ENCODE measurements around the gene RBMS1.

RBMS1 gene

GRCh38 chr2:160427629-160428404 is 65.8 kb downstream of the RBMS1 start:
- Histone ChIP-seq H3K27me3 (replicated peaks; ENCODE audit: insufficient read depth, low read length) (no peaks in the 10 kb centered on the region), H3K4me1 (ENCODE audit: low read length) (peaks cover 26% of the 10 kb centered on the region), H3K27ac (ENCODE audit: low read length) (peak overlapping the region; percentile 57), H3F3A (ENCODE audit: insufficient read depth, low read length) (peaks cover 19% of the 10 kb centered on the region), H4K20me1 (ENCODE audit: insufficient read depth, low read length) (no peaks in the 10 kb centered on the region), H3K9me3 (replicated peaks; ENCODE audit: insufficient read depth, low read length) (no peaks in the 10 kb centered on the region), H3K9me2 (replicated peaks; ENCODE audit: insufficient read depth, low read length) (no peaks in the 10 kb centered on the region), H3K36me3 (replicated peaks; ENCODE audit: insufficient read depth, low read length) (no peaks in the 10 kb centered on the region), H3K4me3 (ENCODE audit: low read length) (peak overlapping the region; percentile 38), H2AFZ (ENCODE audit: low read length) (peak overlapping the region; percentile 5; the same call in 1 of the 2 replicates), H3K79me2 (ENCODE audit: low read length) (no peaks in the 10 kb centered on the region), H3K4me2 (ENCODE audit: low read depth, low read length) (peak overlapping the region; percentile 69), H3K9ac (ENCODE audit: low read length) (peak overlapping the region; percentile 10; the same call in 1 of the 2 replicates)
- DNase-seq, result peak; percentile 70
- TF ChIP-seq CTCF (IDR thresholded peaks at IDR 0.05; ENCODE audit: low read length) (no peak), EZH2phosphoT487 (IDR thresholded peaks at IDR 0.05; ENCODE audit: low read length) (no peak), EZH2 (optimal IDR thresholded peaks at IDR 0.05; ENCODE audit: low read depth, low read length) (no peak)

- Histone ChIP-seq H2AFZ (ENCODE audit: low read length) (no peak overlapping the region), H3F3A (ENCODE audit: insufficient read depth, low read length) (peaks cover 28% of the 10 kb centered on the region), H3K79me2 (ENCODE audit: low read length) (no peaks in the 10 kb centered on the region), H3K27me3 (replicated peaks; ENCODE audit: insufficient read depth, low read length) (no peaks in the 10 kb centered on the region), H3K9ac (ENCODE audit: low read length) (no peak overlapping the region), H3K36me3 (replicated peaks; ENCODE audit: insufficient read depth, low read length) (no peaks in the 10 kb centered on the region), H3K4me1 (ENCODE audit: low read length) (peaks cover 36% of the 10 kb centered on the region), H4K20me1 (ENCODE audit: insufficient read depth, low read length) (no peaks in the 10 kb centered on the region), H3K27ac (ENCODE audit: low read length) (no peak overlapping the region), H3K4me3 (ENCODE audit: low read length) (no peak overlapping the region), H3K9me3 (replicated peaks; ENCODE audit: insufficient read depth, low read length) (no peaks in the 10 kb centered on the region), H3K9me2 (replicated peaks; ENCODE audit: insufficient read depth, low read length) (no peaks in the 10 kb centered on the region), H3K4me2 (ENCODE audit: low read depth, low read length) (no peak overlapping the region)
- TF ChIP-seq EZH2phosphoT487 (IDR thresholded peaks at IDR 0.05; ENCODE audit: low read length), result no peak
- TF ChIP-seq EZH2 (optimal IDR thresholded peaks at IDR 0.05; ENCODE audit: low read depth, low read length), result no peak
- no peak for TF ChIP-seq CTCF (IDR thresholded peaks at IDR 0.05; ENCODE audit: low read length)
- DNase-seq, result no peak
These were observed 67.0 kb downstream of the RBMS1 start for GRCh38 chr2:160426604-160427003.

GRCh38 chr2:160425434-160426151 is 68.0 kb downstream of the RBMS1 start:
- H3K9ac ChIP-seq (ENCODE audit: low read length), result no peak overlapping the region
- no peaks in the 10 kb centered on the region for H4K20me1 ChIP-seq (ENCODE audit: insufficient read depth, low read length)
- no peaks in the 10 kb centered on the region for H3K79me2 ChIP-seq (ENCODE audit: low read length)
- H3K27ac ChIP-seq (ENCODE audit: low read length), result no peak overlapping the region
- no peak overlapping the region for H3K4me3 ChIP-seq (ENCODE audit: low read length)
- no peaks in the 10 kb centered on the region for H3K9me2 ChIP-seq (replicated peaks; ENCODE audit: insufficient read depth, low read length)
- H3K9me3 ChIP-seq (replicated peaks; ENCODE audit: insufficient read depth, low read length), result no peaks in the 10 kb centered on the region
- peaks cover 32% of the 10 kb centered on the region for H3K4me1 ChIP-seq (ENCODE audit: low read length)
- H2AFZ ChIP-seq (ENCODE audit: low read length), result no peak overlapping the region
- TF ChIP-seq EZH2 (optimal IDR thresholded peaks at IDR 0.05; ENCODE audit: low read depth, low read length) (no peak), EZH2phosphoT487 (IDR thresholded peaks at IDR 0.05; ENCODE audit: low read length) (no peak), CTCF (IDR thresholded peaks at IDR 0.05; ENCODE audit: low read length) (no peak)
- H3F3A ChIP-seq (ENCODE audit: insufficient read depth, low read length), result peaks cover 28% of the 10 kb centered on the region
- no peak for DNase-seq
- H3K4me2 ChIP-seq (ENCODE audit: low read depth, low read length), result no peak overlapping the region
- 0 out of 2 replicates have a peak, but pooled peaks cover 2% of the 10 kb centered on the region for H3K27me3 ChIP-seq (replicated peaks; ENCODE audit: insufficient read depth, low read length)
- H3K36me3 ChIP-seq (replicated peaks; ENCODE audit: insufficient read depth, low read length), result no peaks in the 10 kb centered on the region

All from MM.1S (cell line).